OCI-LY3 (cell line): ENCODE measurements around the gene DCUN1D1.

Source experiments
- H2AFZ ChIP-seq: fragments of 200-600, 300-600 bp; shearing (Covaris generic); 2 replicates; pipeline ENCODE4 v1.6.0; 2014; ENCODE audit warnings: antibody characterized with exemption, low read depth, low read length
- H3K27ac ChIP-seq: fragments of 200-600, 300-600 bp; sonication (generic); 2 replicates; pipeline ENCODE4 v1.5.1; 2014; ENCODE audit warnings: mild to moderate bottlenecking, low read length, moderate library complexity, mixed read lengths
- H3K27me3 ChIP-seq: fragments of 200-600, 300-600 bp; sonication (generic); 2 replicates; pipeline ENCODE4 v1.6.1; 2014; ENCODE audit warnings: low read depth, low read length, mixed read lengths
- H3K36me3 ChIP-seq: fragments of 200-600, 300-600 bp; sonication (generic); replicated peaks from 2 replicates; pipeline ENCODE3; 2014; ENCODE audit warnings: low read depth, low read length, mixed read lengths
- H3K4me1 ChIP-seq: fragments of 300-600, 200-600 bp; sonication (generic); 2 replicates; pipeline ENCODE4 v1.6.1; 2014; ENCODE audit warnings: low read length, mixed read lengths
- H3K4me2 ChIP-seq: fragments of 200-600, 300-600 bp; sonication (generic); 2 replicates; pipeline ENCODE4 v1.6.1; 2014; ENCODE audit warnings: low read length, mixed read lengths
- H3K4me3 ChIP-seq: fragments of 300-600, 200-600 bp; sonication (generic); 2 replicates; pipeline ENCODE4 v1.5.1; 2014; ENCODE audit warnings: antibody characterized with exemption, mild to moderate bottlenecking, low read length, moderate library complexity
- H3K79me2 ChIP-seq: fragments of 300-600, 200-600 bp; shearing (Covaris generic); 2 replicates; pipeline ENCODE4 v1.6.1; 2014; ENCODE audit warnings: mild to moderate bottlenecking, low read length, mixed read lengths
- H3K9ac ChIP-seq: fragments of 300-600, 200-600 bp; shearing (Covaris generic); 2 replicates; pipeline ENCODE4 v1.6.0; 2014; ENCODE audit warnings: mild to moderate bottlenecking, low read length, moderate library complexity
- H3K9me3 ChIP-seq: fragments of 200-600, 300-600 bp; shearing (Covaris generic); 2 replicates; pipeline ENCODE4 v1.6.1; 2014; ENCODE audit warnings: low read length, mixed read lengths; ENCODE audit not compliant: insufficient read depth
- H4K20me1 ChIP-seq: fragments of 200-600, 300-600 bp; sonication (generic); 2 replicates; pipeline ENCODE4 v1.6.1; 2016; ENCODE audit warnings: low read length, mixed read lengths; ENCODE audit not compliant: insufficient read depth
- EZH2phosphoT487 ChIP-seq: fragments of 200-600 bp; shearing (Covaris generic); IDR thresholded peaks from 2 replicates; pipeline ENCODE4 v1.6.1; 2018; ENCODE audit warnings: antibody characterized with exemption, mixed run types, low read depth
- TF ChIP-seq, protein P1 (sequence below): fragments of 200-600, 300-600 bp; sonication (generic); IDR thresholded peaks from 2 replicates; pipeline ENCODE4 v1.5.1; 2014; ENCODE audit warnings: antibody characterized with exemption, low read length, low read depth

Gene DCUN1D1

DNA sequence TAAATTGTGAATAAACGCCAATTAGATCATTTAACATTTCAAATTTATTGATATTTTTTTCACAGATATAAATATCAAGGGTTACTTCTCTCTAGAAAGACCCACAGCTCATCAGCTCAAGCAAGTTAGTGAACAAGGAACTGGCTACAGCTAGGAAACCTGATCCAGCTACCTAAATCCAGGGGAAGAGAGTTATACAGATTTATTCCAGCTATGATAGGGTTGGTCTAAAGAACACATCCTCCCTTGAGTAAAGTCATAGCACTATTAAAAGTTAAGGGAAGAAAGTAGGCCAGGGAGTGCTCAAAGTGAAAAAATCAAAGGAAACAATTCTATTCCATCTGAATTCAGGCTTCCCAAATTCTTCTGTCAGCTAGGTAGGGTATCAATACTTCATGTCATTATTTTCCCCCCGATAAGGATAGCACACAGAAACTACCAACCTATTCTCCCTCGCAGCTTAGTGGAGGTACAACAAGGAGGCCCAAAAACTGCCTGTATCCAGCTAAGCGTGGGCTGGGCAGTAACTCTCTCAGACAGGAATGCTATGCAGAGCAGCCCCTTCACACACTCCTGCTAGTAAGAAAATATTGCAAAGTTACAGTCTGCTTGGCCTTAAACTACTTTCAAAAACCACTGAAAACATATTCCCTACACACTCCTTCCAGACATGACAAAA is 44.0 kb downstream of the DCUN1D1 start:
- Histone ChIP-seq H3K4me1 (peaks cover 37% of the 10 kb centered on the region), H3K4me2 (peak overlapping the region; percentile 27), H2AFZ (no peak overlapping the region), H3K27me3 (no peaks in the 10 kb centered on the region), H4K20me1 (peaks cover 4% of the 10 kb centered on the region; the same call in 1 of the 2 replicates), H3K27ac (peak overlapping the region; percentile 63), H3K9ac (no peak overlapping the region), H3K4me3 (no peak overlapping the region), H3K79me2 (0 out of 2 replicates have a peak, but pooled peaks cover 4% of the 10 kb centered on the region), H3K36me3 (peaks cover 33% of the 10 kb centered on the region), H3K9me3 (peaks cover 8% of the 10 kb centered on the region; the same call in 1 of the 2 replicates)
- no peak for TF ChIP-seq EZH2phosphoT487
- TF ChIP-seq, protein P1, sequence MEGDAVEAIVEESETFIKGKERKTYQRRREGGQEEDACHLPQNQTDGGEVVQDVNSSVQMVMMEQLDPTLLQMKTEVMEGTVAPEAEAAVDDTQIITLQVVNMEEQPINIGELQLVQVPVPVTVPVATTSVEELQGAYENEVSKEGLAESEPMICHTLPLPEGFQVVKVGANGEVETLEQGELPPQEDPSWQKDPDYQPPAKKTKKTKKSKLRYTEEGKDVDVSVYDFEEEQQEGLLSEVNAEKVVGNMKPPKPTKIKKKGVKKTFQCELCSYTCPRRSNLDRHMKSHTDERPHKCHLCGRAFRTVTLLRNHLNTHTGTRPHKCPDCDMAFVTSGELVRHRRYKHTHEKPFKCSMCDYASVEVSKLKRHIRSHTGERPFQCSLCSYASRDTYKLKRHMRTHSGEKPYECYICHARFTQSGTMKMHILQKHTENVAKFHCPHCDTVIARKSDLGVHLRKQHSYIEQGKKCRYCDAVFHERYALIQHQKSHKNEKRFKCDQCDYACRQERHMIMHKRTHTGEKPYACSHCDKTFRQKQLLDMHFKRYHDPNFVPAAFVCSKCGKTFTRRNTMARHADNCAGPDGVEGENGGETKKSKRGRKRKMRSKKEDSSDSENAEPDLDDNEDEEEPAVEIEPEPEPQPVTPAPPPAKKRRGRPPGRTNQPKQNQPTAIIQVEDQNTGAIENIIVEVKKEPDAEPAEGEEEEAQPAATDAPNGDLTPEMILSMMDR, result no peak

DNA sequence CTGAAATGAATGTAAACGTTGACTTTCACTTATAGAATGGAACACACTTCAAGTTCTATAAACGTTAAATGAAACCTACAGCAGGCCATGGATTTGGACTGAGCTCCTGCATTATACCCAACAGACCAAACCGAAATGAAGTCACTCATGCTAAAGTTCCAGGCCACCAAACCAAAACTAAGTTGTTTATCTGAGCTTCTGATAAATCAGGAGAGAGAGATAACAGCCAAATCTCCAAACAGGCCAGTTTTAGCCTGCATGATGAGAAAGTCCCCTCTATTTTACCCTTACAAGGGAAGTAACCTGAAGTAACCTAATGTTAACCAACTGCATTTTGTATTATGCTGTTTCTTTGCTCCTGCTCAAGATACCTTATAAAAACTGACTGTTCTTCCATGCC is 44.5 kb downstream of the DCUN1D1 start:
- 0 out of 2 replicates have a peak, but pooled peaks cover 4% of the 10 kb centered on the region for H3K79me2 ChIP-seq
- peak overlapping the region; percentile 63 for H3K27ac ChIP-seq
- H3K4me1 ChIP-seq, result peaks cover 38% of the 10 kb centered on the region
- no peaks in the 10 kb centered on the region for H3K27me3 ChIP-seq
- peaks cover 8% of the 10 kb centered on the region; the same call in 1 of the 2 replicates for H3K9me3 ChIP-seq
- TF ChIP-seq, protein P1, result no peak
- no peak for TF ChIP-seq EZH2phosphoT487
- no peak overlapping the region for H3K4me3 ChIP-seq
- H2AFZ ChIP-seq, result no peak overlapping the region
- H3K36me3 ChIP-seq, result peaks cover 34% of the 10 kb centered on the region
- H4K20me1 ChIP-seq, result peaks cover 4% of the 10 kb centered on the region; the same call in 1 of the 2 replicates
- H3K9ac ChIP-seq, result no peak overlapping the region
- H3K4me2 ChIP-seq, result peak overlapping the region; percentile 27

DNA sequence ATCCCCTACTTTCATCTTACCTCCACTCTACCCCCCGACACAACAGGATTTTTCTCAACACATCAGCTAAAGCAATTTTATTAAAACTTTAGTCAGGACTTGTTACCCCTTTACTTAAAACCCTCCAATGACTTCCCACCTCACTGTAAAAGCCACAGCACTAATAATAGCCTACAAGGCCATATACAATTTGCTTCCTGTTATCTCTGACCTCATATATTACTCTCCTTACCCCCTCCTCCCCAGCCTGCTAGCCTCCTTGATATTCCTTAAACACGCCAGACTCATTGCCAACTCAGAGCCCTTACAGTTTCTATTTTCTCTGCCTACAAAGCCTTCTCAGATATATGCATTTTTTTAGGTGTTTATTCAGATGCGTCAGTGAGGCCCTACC is 54.4 kb downstream of the DCUN1D1 start:
- peak overlapping the region; percentile 66 for H3K4me2 ChIP-seq
- no peaks in the 10 kb centered on the region for H3K9me3 ChIP-seq
- no peaks in the 10 kb centered on the region for H4K20me1 ChIP-seq
- no peak overlapping the region for H3K4me3 ChIP-seq
- H3K79me2 ChIP-seq, result no peaks in the 10 kb centered on the region
- H2AFZ ChIP-seq, result no peak overlapping the region
- no peak for TF ChIP-seq EZH2phosphoT487
- TF ChIP-seq, protein P1, result no peak
- H3K4me1 ChIP-seq, result peaks cover 17% of the 10 kb centered on the region
- H3K9ac ChIP-seq, result no peak overlapping the region
- peaks cover 30% of the 10 kb centered on the region for H3K36me3 ChIP-seq
- no peaks in the 10 kb centered on the region for H3K27me3 ChIP-seq
- peak overlapping the region; percentile 67 for H3K27ac ChIP-seq

DNA sequence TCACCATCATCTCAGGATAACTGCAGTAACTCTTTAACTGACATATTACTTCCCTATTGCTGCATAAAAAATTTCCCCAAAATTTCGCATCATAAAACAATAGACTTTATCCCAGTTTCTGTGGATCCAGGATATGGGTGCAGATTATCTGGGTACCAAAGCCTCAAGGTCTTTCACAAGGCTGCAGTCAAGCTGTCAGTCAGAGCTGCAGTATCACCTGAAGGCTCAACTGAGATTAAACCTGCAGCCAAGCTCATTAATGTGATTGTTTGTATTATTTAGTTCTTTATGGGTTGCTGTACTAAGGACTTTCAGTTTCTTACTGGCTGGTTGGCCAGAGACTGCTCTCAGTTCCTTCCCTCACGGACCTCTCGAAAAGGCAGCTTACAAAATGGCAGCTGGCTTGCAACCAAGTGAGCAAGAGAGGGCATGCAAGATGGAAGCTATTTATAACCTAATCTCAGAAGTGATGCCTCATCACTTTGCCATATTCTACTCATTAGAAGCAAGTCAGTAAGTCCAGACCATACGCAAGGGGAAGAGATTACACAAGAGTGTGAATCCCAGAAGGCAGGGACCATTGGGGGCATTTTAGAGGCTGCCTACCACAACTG is 54.9 kb downstream of the DCUN1D1 start:
- Histone ChIP-seq H3K27ac (peak overlapping the region; percentile 67), H3K4me1 (peaks cover 17% of the 10 kb centered on the region), H3K4me3 (peak overlapping the region; percentile 26), H2AFZ (no peak overlapping the region), H3K9ac (no peak overlapping the region), H3K9me3 (no peaks in the 10 kb centered on the region), H3K36me3 (peaks cover 30% of the 10 kb centered on the region), H4K20me1 (no peaks in the 10 kb centered on the region), H3K27me3 (no peaks in the 10 kb centered on the region), H3K79me2 (no peaks in the 10 kb centered on the region), H3K4me2 (peak overlapping the region; percentile 66)
- TF ChIP-seq EZH2phosphoT487, result no peak
- TF ChIP-seq, protein P1, result no peak
